ENCODE measurements around the gene CTSL.

The CTSL gene

DNA sequence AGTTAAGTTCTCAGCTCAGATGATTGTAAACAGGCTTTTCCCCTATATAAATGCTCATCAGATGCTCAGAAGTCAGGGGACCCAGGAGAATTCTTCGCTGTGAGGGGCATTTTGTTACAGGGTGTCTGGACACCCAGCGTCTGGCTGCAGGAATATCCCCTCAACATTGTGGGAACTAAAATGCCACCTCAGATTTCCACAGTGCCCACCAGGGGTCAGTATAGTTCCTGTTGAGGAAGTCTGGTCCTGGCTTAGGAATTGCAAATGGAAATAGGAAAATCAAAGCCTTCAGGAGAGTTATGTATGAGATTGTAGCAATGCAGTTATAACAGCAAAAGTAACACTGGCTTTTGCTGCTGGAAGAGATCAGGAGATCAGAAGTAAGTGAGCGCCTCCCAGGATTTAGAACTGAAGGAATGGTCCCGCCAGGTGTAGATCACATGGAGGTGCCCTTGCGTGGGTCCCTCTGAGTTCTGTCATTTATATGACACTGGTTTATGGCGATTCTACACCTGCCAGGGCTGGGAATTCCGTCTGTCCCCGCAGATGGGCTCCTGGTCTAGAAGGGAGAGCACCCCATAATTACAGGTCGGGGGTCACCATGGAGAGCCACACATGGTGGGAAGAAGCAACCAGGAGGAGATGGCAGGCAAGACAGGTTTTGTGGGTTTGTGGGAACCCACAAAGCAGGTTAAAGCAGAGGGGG lies 47.1 kb upstream of the CTSL start:
- Histone ChIP-seq H4K8ac (ENCODE audit: low read depth, low read length) (no peak overlapping the region), H2BK12ac (ENCODE audit: low read length) (no peak overlapping the region), H3K4me2 (ENCODE audit: insufficient read depth, low read length, poor library complexity, severe bottlenecking) (no peak overlapping the region), H3K79me1 (ENCODE audit: low read depth, low read length) (no peaks in the 10 kb centered on the region), H2BK15ac (ENCODE audit: low read length) (no peak overlapping the region), H3K9me3 (replicated peaks in 1 of 2; ENCODE audit: control insufficient read depth in 2 of 2, insufficient read depth in 1 of 2, low read depth in 1 of 2, low read length in 2 of 2) (no peaks in the 10 kb centered on the region), H3K9ac (ENCODE audit: low read depth, low read length, poor library complexity) (no peak overlapping the region), H2BK120ac (ENCODE audit: low read depth, low read length) (no peak overlapping the region), H3K23ac (ENCODE audit: low read depth, low read length, poor library complexity) (no peak overlapping the region), H3K4me1 (ENCODE audit: control insufficient read depth in 2 of 2, insufficient read depth in 1 of 2, low read depth in 1 of 2, low read length in 2 of 2) (no peaks in the 10 kb centered on the region), H2BK5ac (ENCODE audit: low read length) (no peak overlapping the region), H3K36me3 (replicated peaks in 1 of 2; ENCODE audit: control insufficient read depth in 2 of 2, insufficient read depth in 2 of 2, low read length in 2 of 2) (peaks cover 14 to 45% of the 10 kb centered on the region in 2 donors), H2AFZ (ENCODE audit: low read length) (no peak overlapping the region), H3K4me3 (ENCODE audit: low read length in 2 of 2) (no peak overlapping the region), H3K27ac (replicated peaks; ENCODE audit: low read length) (no peak overlapping the region), H3K18ac (ENCODE audit: low read length) (no peak overlapping the region), H3K27me3 (ENCODE audit: control insufficient read depth in 3 of 3, insufficient read depth in 3 of 3, low read depth in 1 of 3, low read length in 3 of 3) (no peaks in the 10 kb centered on the region), H3K14ac (ENCODE audit: low read length) (no peak overlapping the region), H2AK5ac (ENCODE audit: low read depth, low read length) (no peak overlapping the region), H4K91ac (ENCODE audit: low read depth, low read length, poor library complexity) (no peak overlapping the region), H3K4ac (ENCODE audit: low read length) (no peak overlapping the region)
- no CpG with 5 or more reads among the region's 9 CpGs for WGBS, 2 donors (ENCODE audit: extremely low coverage in 2 of 2, insufficient read length in 2 of 2, insufficient replicate concordance in 1 of 2)
- DNase-seq (ENCODE audit: low spot score) = peak; percentile 65

DNA sequence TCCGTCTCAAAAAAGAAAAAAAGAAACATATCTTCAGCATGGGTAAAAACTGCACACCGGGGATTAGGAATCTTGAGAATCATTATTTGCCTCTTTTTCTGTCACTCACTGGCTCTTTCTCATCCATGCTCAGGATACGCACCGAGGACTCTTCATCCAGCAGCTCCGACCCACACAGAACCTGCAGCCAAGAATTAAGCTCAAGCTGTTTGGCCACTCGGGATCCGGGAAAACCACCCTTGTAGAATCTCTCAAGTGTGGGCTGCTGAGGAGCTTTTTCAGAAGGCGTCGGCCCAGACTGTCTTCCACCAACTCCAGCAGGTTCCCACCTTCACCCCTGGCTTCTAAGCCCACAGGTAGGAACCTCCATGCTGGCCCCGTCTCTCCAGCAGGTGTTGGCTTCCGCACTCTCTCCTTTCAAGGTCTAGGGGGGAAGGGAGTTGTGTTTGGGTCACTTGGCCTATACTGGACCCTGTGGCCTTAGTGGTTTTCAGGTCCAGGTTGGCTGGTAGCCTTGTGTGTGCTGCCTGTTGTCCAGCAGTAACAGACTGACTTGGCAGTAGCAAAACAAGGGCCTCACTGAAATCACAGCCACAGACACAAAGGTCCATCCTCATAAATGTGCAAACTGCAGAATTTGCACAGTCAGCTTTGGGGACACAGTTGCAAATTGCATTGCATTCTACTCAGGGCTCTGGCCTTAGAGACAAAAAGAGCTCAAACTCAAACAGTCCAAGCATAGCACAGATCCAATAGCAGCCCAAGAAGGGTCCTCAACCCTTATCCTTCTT lies 44.5 kb upstream of the CTSL start:
- Histone ChIP-seq H3K18ac (ENCODE audit: low read length) (no peak overlapping the region), H3K4me2 (ENCODE audit: insufficient read depth, low read length, poor library complexity, severe bottlenecking) (no peak overlapping the region)
- no CpG with 5 or more reads among the region's 11 CpGs for WGBS, 2 donors (ENCODE audit: extremely low coverage in 2 of 2, insufficient read length in 2 of 2, insufficient replicate concordance in 1 of 2)

DNA sequence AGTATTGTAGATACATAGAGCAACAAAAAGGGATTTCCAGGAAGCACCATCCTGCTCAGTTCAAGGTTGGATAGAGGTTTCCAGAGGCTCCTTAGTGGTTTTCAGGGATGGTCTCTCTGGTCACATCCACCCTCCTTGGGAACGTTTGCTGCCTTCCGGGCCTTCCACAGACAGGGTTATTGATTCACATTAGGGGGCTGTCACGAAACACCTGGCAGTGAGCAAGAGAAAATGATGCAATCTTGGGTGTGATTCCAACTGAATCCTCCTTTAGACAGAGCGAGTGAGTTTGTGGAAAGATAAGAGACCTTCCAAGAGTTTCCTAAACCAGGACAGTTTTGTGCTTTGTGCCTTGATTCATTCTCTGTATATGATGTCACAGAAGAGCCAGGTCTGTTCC lies 43.8 kb upstream of the CTSL start:
- no peak overlapping the region for H2AFZ ChIP-seq (ENCODE audit: low read length)
- no peak overlapping the region for H2BK120ac ChIP-seq (ENCODE audit: low read depth, low read length)
- no peak overlapping the region for H3K23ac ChIP-seq (ENCODE audit: low read depth, low read length, poor library complexity)
- no peaks in the 10 kb centered on the region for H3K9me3 ChIP-seq (replicated peaks in 1 of 2; ENCODE audit: control insufficient read depth in 2 of 2, insufficient read depth in 1 of 2, low read depth in 1 of 2, low read length in 2 of 2)
- no peak overlapping the region for H3K4ac ChIP-seq (ENCODE audit: low read length)
- H3K4me1 ChIP-seq (ENCODE audit: control insufficient read depth in 2 of 2, insufficient read depth in 1 of 2, low read depth in 1 of 2, low read length in 2 of 2) = peaks cover 2 to 3% of the 10 kb centered on the region in 2 donors
- H3K14ac ChIP-seq (ENCODE audit: low read length) = no peak overlapping the region
- DNase-seq (ENCODE audit: low spot score) = no peak
- no peak overlapping the region for H2BK5ac ChIP-seq (ENCODE audit: low read length)
- H2AK5ac ChIP-seq (ENCODE audit: low read depth, low read length) = no peak overlapping the region
- H3K27me3 ChIP-seq (ENCODE audit: control insufficient read depth in 3 of 3, insufficient read depth in 3 of 3, low read depth in 1 of 3, low read length in 3 of 3) = no peaks in the 10 kb centered on the region
- H3K36me3 ChIP-seq (replicated peaks in 1 of 2; ENCODE audit: control insufficient read depth in 2 of 2, insufficient read depth in 2 of 2, low read length in 2 of 2) = peaks cover 15 to 70% of the 10 kb centered on the region in 2 donors
- H2BK15ac ChIP-seq (ENCODE audit: low read length) = no peak overlapping the region
- H2BK12ac ChIP-seq (ENCODE audit: low read length) = no peak overlapping the region
- no peaks in the 10 kb centered on the region for H3K79me1 ChIP-seq (ENCODE audit: low read depth, low read length)
- H3K18ac ChIP-seq (ENCODE audit: low read length) = no peak overlapping the region
- no peak overlapping the region for H4K8ac ChIP-seq (ENCODE audit: low read depth, low read length)
- H4K91ac ChIP-seq (ENCODE audit: low read depth, low read length, poor library complexity) = no peak overlapping the region
- no peak overlapping the region for H3K27ac ChIP-seq (replicated peaks; ENCODE audit: low read length)
- H3K4me2 ChIP-seq (ENCODE audit: insufficient read depth, low read length, poor library complexity, severe bottlenecking) = no peak overlapping the region
- no peak overlapping the region for H3K9ac ChIP-seq (ENCODE audit: low read depth, low read length, poor library complexity)
- H3K4me3 ChIP-seq (ENCODE audit: low read length in 2 of 2) = no peak overlapping the region
- WGBS, 2 donors (ENCODE audit: extremely low coverage in 2 of 2, insufficient read length in 2 of 2, insufficient replicate concordance in 1 of 2) = no CpG with 5 or more reads among the region's 4 CpGs

More for the DNA sequence above, 44.5 kb upstream of the CTSL start:
- H2BK5ac ChIP-seq (ENCODE audit: low read length) = no peak overlapping the region
- H4K91ac ChIP-seq (ENCODE audit: low read depth, low read length, poor library complexity) = no peak overlapping the region
- H3K79me1 ChIP-seq (ENCODE audit: low read depth, low read length) = no peaks in the 10 kb centered on the region
- no peak overlapping the region for H3K4me3 ChIP-seq (ENCODE audit: low read length in 2 of 2)
- H3K4me1 ChIP-seq (ENCODE audit: control insufficient read depth in 2 of 2, insufficient read depth in 1 of 2, low read depth in 1 of 2, low read length in 2 of 2) = peaks cover 2 to 3% of the 10 kb centered on the region in 2 donors
- no peak overlapping the region for H2BK120ac ChIP-seq (ENCODE audit: low read depth, low read length)
- no peak overlapping the region for H4K8ac ChIP-seq (ENCODE audit: low read depth, low read length)
- H3K14ac ChIP-seq (ENCODE audit: low read length) = no peak overlapping the region
- no peaks in the 10 kb centered on the region for H3K27me3 ChIP-seq (ENCODE audit: control insufficient read depth in 3 of 3, insufficient read depth in 3 of 3, low read depth in 1 of 3, low read length in 3 of 3)
- H3K23ac ChIP-seq (ENCODE audit: low read depth, low read length, poor library complexity) = no peak overlapping the region
- H2AFZ ChIP-seq (ENCODE audit: low read length) = no peak overlapping the region
- no peak overlapping the region for H3K4ac ChIP-seq (ENCODE audit: low read length)
- no peaks in the 10 kb centered on the region for H3K9me3 ChIP-seq (replicated peaks in 1 of 2; ENCODE audit: control insufficient read depth in 2 of 2, insufficient read depth in 1 of 2, low read depth in 1 of 2, low read length in 2 of 2)
- no peak overlapping the region for H3K9ac ChIP-seq (ENCODE audit: low read depth, low read length, poor library complexity)
- H3K27ac ChIP-seq (replicated peaks; ENCODE audit: low read length) = no peak overlapping the region
- no peak overlapping the region for H2BK12ac ChIP-seq (ENCODE audit: low read length)
- no peak overlapping the region for H2BK15ac ChIP-seq (ENCODE audit: low read length)
- no peak for DNase-seq (ENCODE audit: low spot score)
- no peak overlapping the region for H2AK5ac ChIP-seq (ENCODE audit: low read depth, low read length)
- peaks cover 14 to 64% of the 10 kb centered on the region in 2 donors for H3K36me3 ChIP-seq (replicated peaks in 1 of 2; ENCODE audit: control insufficient read depth in 2 of 2, insufficient read depth in 2 of 2, low read length in 2 of 2)

DNA sequence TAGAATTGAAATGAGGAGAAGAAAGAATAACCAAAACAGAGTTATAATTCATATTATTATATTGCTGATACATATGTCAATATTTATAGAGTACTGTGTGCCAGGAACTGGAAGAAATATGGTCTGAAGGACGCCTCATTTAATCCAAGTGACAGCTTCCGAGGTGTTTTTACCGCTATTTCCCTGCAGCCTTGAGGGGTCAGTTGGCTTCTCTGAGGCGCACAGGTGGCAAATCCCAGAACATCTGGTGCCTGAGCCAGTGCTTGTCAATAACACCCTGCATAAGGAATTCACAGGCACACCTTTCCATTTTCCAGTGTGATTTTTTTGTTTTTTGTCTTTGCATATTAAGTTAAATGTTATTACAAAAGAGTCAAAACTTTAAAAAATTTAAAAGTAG lies 43.3 kb upstream of the CTSL start:
- Histone ChIP-seq H3K14ac (ENCODE audit: low read length) (no peak overlapping the region), H2AFZ (ENCODE audit: low read length) (no peak overlapping the region), H3K4me1 (ENCODE audit: control insufficient read depth in 2 of 2, insufficient read depth in 1 of 2, low read depth in 1 of 2, low read length in 2 of 2) (peaks cover 2 to 3% of the 10 kb centered on the region in 2 donors), H4K8ac (ENCODE audit: low read depth, low read length) (no peak overlapping the region), H3K36me3 (replicated peaks in 1 of 2; ENCODE audit: control insufficient read depth in 2 of 2, insufficient read depth in 2 of 2, low read length in 2 of 2) (peaks cover 15 to 73% of the 10 kb centered on the region in 2 donors), H3K4me2 (ENCODE audit: insufficient read depth, low read length, poor library complexity, severe bottlenecking) (no peak overlapping the region), H3K79me1 (ENCODE audit: low read depth, low read length) (no peaks in the 10 kb centered on the region), H3K4me3 (ENCODE audit: low read length in 2 of 2) (no peak overlapping the region), H2BK15ac (ENCODE audit: low read length) (no peak overlapping the region), H3K27ac (replicated peaks; ENCODE audit: low read length) (no peak overlapping the region), H3K18ac (ENCODE audit: low read length) (no peak overlapping the region), H3K9ac (ENCODE audit: low read depth, low read length, poor library complexity) (no peak overlapping the region), H4K91ac (ENCODE audit: low read depth, low read length, poor library complexity) (no peak overlapping the region), H2AK5ac (ENCODE audit: low read depth, low read length) (no peak overlapping the region), H2BK12ac (ENCODE audit: low read length) (no peak overlapping the region), H2BK5ac (ENCODE audit: low read length) (no peak overlapping the region), H3K23ac (ENCODE audit: low read depth, low read length, poor library complexity) (no peak overlapping the region), H2BK120ac (ENCODE audit: low read depth, low read length) (no peak overlapping the region), H3K27me3 (ENCODE audit: control insufficient read depth in 3 of 3, insufficient read depth in 3 of 3, low read depth in 1 of 3, low read length in 3 of 3) (no peaks in the 10 kb centered on the region), H3K9me3 (replicated peaks in 1 of 2; ENCODE audit: control insufficient read depth in 2 of 2, insufficient read depth in 1 of 2, low read depth in 1 of 2, low read length in 2 of 2) (no peaks in the 10 kb centered on the region), H3K4ac (ENCODE audit: low read length) (no peak overlapping the region)
- WGBS, 2 donors (ENCODE audit: extremely low coverage in 2 of 2, insufficient read length in 2 of 2, insufficient replicate concordance in 1 of 2) = no CpG with 5 or more reads among the region's 4 CpGs
- DNase-seq (ENCODE audit: low spot score) = no peak

Data from neuronal stem cell (in vitro differentiated cells).